Activated CD4-positive, alpha-beta T cell treated with anti-CD3 and anti-CD28 coated beads, Interleukin-2, Interleukin-4, amounts not matched to agents 100 ng/mL and 50 ng/mL, durations not matched to agents 16 hours and 8 hours (primary cell): Measurements from ENCODE around the gene SP140L.
A peak's percentile ranks its signal among the peaks of the same experiment; 100 is the strongest.
"Not testable (repeated sequence)": the region's sequence is repeated elsewhere in the genome, so short reads cannot be mapped to it uniquely, and the experiment has no call there.

ENCODE experiments used
- DNase-seq: peaks from one replicate; pipeline ENCODE4 v3.0.0-alpha.2; 2020; ENCODE audit warnings: low spot score

Gene SP140L

GRCh38 chr2:230326453-230327417 lies at the start of gene SP140L:
TSS of gene SP140L (plus strand) at chr2:230327193. CDS start at chr2:230327270, 77 bp downstream.
- DNase-seq: peak; percentile 87

GRCh38 chr2:230282936-230283335 lies 44.1 kb upstream of the SP140L start:
- no peak for DNase-seq

GRCh38 chr2:230286048-230286447 lies 40.9 kb upstream of the SP140L start:
- no peak for DNase-seq

GRCh38 chr2:230289311-230289710 lies 37.7 kb upstream of the SP140L start:
- DNase-seq: not testable (repeated sequence)

- no peak for DNase-seq
Measured at GRCh38 chr2:230295192-230295591, 31.8 kb upstream of the SP140L start.

- no peak for DNase-seq
Measured at GRCh38 chr2:230296917-230297316, 30.1 kb upstream of the SP140L start.

GRCh38 chr2:230299618-230300017 lies 27.4 kb upstream of the SP140L start:
- DNase-seq: no peak

GRCh38 chr2:230305416-230306275 lies 21.3 kb upstream of the SP140L start:
- no peak for DNase-seq

- DNase-seq: no peak
Measured at GRCh38 chr2:230306474-230306873, 20.5 kb upstream of the SP140L start.

- no peak for DNase-seq
Measured at GRCh38 chr2:230307485-230307884, 19.5 kb upstream of the SP140L start.

GRCh38 chr2:230308402-230309000 lies 18.5 kb upstream of the SP140L start:
- DNase-seq: no peak

GRCh38 chr2:230310792-230311191 lies 16.2 kb upstream of the SP140L start:
- not testable (repeated sequence) for DNase-seq

- not testable (repeated sequence) for DNase-seq
Measured at GRCh38 chr2:230311634-230312033, 15.4 kb upstream of the SP140L start.

GRCh38 chr2:230312638-230313037 lies 14.4 kb upstream of the SP140L start:
- no peak for DNase-seq

GRCh38 chr2:230317366-230317765 lies 9.6 kb upstream of the SP140L start:
- no peak for DNase-seq

- DNase-seq: peak; percentile 18
Measured at GRCh38 chr2:230318190-230319121, 8.5 kb upstream of the SP140L start.

- peak; percentile 87 for DNase-seq
Measured at GRCh38 chr2:230319211-230319862, 7.7 kb upstream of the SP140L start.

GRCh38 chr2:230321031-230321430 lies 6.0 kb upstream of the SP140L start:
- DNase-seq: no peak

GRCh38 chr2:230322561-230323384 lies 4.2 kb upstream of the SP140L start:
- no peak for DNase-seq
